Gastroesophageal sphincter (tissue), 3 donors: ENCODE results near the gene LARGE1.

Source experiments
- POLR2AphosphoS5 ChIP-seq: sonication (generic); formaldehyde crosslinking; IDR thresholded peaks from one replicate; pipeline ENCODE4 v1.6.1; 2017; ENCODE audit warnings: antibody characterized with exemption
- TF ChIP-seq, protein P1 (sequence below), 4 experiments: fragments of 200-600 bp in 2 of 4; fragments of 450-650 bp in 2 of 4; sonication (generic) in 1 of 4; IDR thresholded peaks; one replicate each; pipeline ENCODE4 v1.5.1; 2017 to 2019; ENCODE audit warnings: antibody characterized with exemption in 4 of 4, mild to moderate bottlenecking in 2 of 4, moderate library complexity in 2 of 4

- TF ChIP-seq, protein P1, sequence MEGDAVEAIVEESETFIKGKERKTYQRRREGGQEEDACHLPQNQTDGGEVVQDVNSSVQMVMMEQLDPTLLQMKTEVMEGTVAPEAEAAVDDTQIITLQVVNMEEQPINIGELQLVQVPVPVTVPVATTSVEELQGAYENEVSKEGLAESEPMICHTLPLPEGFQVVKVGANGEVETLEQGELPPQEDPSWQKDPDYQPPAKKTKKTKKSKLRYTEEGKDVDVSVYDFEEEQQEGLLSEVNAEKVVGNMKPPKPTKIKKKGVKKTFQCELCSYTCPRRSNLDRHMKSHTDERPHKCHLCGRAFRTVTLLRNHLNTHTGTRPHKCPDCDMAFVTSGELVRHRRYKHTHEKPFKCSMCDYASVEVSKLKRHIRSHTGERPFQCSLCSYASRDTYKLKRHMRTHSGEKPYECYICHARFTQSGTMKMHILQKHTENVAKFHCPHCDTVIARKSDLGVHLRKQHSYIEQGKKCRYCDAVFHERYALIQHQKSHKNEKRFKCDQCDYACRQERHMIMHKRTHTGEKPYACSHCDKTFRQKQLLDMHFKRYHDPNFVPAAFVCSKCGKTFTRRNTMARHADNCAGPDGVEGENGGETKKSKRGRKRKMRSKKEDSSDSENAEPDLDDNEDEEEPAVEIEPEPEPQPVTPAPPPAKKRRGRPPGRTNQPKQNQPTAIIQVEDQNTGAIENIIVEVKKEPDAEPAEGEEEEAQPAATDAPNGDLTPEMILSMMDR (IDR thresholded peaks at IDR 0.05): no peak
- TF ChIP-seq POLR2AphosphoS5: no peak
Observed at GRCh38 chr22:33889748-33890147, 30.5 kb downstream of the LARGE1 start.
